ENCODE results near the gene CHTOP.
A peak's percentile ranks its signal among the peaks of the same experiment; 100 is the strongest.
"Not testable (repeated sequence)": the region's sequence is repeated elsewhere in the genome, so short reads cannot be mapped to it uniquely, and the experiment has no call there.

The CHTOP gene

DNA sequence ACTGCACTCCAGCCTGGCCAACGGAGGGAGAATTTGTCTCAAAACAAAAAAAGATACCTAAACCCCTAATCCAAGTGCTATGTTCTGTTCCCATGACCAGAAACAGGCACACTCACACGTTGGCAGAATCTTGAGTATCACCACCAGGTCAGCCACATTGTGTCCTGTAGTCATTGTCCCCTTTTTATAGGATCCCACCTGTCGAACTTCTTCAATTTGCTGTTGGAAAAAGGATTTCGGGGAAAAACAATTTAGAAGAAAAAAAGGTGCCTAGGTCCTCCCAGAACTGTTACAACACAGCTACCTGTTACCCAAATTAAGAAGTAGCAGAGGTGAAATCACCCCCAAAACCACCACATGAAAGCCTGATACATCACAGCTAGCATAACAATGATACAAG lies 33.6 kb downstream of the CHTOP start:
- no peak for DNase-seq

DNA sequence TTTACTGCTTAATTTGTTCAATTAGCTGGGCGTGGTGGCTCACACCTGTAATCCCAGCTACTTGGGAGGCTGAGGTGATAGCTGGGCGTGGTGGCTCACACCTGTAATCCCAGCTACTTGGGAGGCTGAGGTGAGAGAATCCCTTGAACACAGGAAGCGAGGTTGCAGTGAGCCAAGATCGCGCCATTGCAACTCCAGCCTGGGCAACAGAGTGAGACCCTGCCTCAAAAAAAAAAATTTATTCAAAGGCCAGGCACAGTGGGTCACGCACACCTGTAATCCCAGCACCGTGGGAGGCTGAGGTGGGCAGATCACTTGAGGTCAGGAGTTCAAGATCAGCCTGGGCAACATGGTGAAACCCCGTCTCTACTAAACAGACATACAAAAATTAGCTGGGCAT lies 34.8 kb downstream of the CHTOP start:
- DNase-seq = not testable (repeated sequence)

DNA sequence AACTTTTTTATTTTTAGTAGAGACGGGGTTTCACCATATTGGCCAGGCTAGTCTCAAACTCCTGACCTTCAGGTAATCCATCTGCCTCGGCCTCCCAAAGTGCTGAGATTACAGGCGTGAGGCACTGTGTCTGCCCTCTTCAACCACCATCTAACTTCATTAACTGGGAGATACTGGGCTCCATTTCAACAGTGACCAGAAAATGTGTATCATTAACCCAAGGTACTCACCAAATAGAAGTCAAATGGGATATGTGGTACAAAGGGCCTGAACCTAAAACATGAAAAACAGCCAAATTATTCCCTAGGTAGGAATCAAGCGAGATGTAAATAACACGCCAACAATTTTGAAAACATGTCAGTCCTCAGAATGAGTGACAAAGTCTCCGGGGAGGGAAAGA lies 35.7 kb downstream of the CHTOP start:
- DNase-seq = no peak

DNA sequence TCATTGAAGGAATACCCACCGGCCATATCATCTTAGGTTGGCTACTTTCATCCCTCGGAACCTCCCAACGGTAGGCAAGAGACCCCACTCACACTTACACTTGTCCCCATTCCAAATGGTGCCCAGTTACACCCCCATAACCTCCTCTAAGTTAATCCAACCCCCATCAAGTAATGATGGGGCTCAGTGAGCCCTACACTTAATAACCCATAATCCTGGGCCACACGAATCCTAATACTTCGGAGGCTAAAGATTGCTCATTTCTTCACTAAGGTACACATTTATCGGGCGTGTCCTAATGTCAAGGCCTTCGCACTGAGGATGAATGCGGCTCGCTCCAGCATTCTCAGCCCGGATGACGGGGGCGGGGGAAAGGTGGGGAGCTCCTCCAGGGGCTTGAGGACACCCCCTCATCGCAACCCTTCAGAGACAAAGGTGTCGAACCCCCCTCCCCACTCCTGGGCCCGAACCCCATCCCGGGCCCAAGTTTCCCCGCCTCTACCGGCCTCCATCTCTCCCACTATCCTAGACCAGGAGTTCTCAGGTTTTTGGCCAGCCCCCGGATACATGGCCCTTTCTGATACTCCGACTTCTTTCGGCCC lies 36.5 kb downstream of the CHTOP start:
- DNase-seq = no peak

DNA sequence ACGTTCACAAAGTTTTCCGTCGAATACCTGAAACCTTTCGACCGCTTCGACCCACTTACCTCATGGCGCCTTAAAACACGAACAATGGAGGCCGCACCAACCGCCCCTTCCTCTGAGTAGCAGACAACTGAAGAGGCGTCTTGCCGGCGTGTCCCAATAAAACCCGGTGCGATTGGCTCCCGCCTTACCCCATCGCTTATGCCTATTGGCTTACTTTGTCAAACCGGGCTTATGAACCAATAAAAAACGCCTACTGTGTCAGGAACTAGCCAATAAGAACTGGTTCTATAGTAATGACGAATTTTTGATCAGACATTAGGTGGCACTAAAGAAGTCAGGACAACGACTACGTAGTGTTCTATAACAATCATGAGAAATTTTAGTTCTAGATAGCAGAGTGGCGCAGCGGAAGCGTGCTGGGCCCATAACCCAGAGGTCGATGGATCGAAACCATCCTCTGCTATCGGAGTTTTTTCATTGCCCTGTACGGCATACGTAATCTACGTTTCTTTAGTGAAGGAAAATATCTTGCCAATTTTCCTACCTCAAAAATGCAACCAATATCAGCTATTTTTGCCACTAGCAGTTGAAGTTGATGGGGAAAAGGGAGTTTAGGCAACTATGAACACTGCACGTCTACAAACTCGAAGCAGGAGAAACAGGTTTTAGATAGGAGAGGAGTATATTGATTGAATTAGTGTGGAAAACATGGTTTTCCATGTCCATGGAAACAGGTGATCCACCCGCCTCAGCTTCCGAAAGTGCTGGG lies 37.2 kb downstream of the CHTOP start, which contains the start of gene ILF2:
Gene ILF2, minus strand, starts transcription at position 135 of the 769 bp plus-strand sequence. Its CDS starts 71 bp downstream, at position 64.
- DNase-seq = peak; percentile 85 to 92 (median 89)

DNA sequence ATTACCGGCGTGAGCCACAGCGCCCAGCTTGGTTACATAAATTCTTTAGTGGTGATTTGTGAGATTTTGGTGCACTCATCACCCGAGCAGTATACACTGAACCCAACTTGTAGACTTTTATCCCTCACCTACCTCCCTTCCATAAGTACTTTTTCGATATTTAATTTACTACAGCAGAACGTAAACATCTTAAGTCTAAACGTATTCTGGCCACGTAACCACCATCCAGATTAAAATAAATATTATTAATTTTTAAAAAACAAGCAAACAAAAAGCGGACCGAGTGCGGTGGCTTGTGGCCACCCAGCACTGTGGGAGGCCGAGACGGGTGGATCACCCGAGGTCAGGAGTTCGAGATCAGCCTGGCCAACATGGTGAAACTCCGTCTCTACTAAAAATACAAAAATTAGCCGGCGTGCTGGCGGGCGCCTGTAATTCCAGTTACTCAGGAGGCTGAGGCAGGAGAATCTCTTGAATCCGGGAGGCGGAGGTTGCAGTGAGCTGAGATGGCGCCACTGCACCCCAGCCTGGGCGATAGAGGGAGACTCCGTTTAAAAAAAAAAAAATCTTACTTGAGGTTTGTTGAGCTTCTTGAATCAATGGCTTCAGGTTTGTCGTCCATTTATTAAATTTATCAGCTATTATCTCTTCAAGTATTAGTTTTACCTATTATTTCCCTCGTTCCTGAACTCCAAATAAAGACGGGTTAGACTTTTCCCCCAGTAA lies 37.9 kb downstream of the CHTOP start:
- DNase-seq = peak in 1 of 4 experiments; percentile 13

DNA sequence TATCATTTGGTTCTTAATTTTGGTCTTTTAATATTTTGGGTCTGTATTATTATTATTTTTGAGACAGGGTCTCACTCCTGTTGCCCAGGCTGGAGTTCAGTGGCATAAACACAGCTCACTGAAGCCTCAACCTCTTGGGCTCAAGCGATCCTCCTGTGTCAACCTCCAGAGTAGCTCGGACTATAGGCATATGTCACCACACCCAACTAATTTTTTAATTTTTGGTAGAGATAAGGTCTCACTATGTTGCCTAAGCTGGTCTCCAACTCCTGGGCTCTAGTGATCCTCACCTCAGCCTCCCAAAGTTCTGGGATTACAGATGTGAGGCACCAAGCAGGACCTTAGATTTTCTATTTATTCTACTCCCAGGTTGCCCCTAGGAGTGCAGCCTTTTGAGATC lies 39.6 kb downstream of the CHTOP start:
- no peak for DNase-seq

DNA sequence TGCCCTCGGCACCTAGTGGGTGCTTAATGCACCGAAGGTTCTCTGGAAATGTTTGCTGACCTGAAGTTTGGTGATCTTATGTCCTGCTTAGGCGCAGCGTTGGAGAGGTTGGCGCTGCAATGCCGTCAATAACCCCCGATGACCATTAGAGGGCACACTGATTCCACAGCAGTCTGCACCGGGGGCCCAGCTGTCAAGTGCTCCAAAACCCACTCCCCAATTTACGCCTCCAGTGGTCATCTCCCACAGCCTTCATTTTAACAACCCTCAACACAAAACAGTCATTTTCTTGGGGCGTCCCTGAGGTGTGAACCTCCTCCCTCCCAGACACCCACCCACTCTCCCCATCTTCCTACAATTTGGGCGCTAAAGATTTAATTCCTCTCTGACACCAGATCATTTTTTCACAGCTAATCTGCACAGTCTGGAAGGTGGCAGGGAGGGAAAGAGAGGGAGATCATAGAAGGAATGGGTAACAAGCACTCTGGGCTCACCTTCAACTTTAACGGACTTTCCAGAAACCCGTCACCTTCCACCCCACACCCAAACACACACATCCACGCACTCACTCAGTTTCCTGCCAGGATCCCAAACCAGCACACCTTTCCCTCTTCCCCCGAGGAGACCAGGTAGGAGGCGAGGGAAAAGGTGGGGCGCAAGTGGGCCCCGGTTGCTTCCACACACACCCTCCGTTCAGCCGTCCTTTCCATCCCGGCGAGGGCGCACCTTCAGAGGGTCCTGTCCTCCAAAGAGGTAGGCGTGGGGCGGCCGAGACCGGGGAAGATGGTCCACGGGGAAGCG lies 44.1 kb downstream of the CHTOP start:
- DNase-seq = peak in 1 of 4 experiments; percentile 12

DNA sequence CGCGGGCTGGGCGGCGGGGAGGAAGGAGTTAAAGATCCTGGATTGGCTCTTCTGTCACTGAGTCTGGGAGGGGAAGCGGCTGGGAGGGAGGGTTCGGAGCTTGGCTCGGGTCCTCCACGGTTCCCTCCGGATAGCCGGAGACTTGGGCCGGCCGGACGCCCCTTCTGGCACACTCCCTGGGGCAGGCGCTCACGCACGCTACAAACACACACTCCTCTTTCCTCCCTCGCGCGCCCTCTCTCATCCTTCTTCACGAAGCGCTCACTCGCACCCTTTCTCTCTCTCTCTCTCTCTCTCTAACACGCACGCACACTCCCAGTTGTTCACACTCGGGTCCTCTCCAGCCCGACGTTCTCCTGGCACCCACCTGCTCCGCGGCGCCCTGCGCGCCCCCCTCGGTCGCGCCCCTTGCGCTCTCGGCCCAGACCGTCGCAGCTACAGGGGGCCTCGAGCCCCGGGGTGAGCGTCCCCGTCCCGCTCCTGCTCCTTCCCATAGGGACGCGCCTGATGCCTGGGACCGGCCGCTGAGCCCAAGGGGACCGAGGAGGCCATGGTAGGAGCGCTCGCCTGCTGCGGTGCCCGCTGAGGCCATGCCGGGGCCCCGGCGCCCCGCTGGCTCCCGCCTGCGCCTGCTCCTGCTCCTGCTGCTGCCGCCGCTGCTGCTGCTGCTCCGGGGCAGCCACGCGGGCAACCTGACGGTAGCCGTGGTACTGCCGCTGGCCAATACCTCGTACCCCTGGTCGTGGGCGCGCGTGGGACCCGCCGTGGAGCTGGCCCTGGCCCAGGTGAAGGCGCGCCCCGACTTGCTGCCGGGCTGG lies 44.9 kb downstream of the CHTOP start, which contains the start of gene NPR1:
Gene NPR1, plus strand, starts transcription at position 170 of the 818 bp plus-strand sequence. Its CDS starts 421 bp downstream, at position 591.
- DNase-seq = no peak

DNA sequence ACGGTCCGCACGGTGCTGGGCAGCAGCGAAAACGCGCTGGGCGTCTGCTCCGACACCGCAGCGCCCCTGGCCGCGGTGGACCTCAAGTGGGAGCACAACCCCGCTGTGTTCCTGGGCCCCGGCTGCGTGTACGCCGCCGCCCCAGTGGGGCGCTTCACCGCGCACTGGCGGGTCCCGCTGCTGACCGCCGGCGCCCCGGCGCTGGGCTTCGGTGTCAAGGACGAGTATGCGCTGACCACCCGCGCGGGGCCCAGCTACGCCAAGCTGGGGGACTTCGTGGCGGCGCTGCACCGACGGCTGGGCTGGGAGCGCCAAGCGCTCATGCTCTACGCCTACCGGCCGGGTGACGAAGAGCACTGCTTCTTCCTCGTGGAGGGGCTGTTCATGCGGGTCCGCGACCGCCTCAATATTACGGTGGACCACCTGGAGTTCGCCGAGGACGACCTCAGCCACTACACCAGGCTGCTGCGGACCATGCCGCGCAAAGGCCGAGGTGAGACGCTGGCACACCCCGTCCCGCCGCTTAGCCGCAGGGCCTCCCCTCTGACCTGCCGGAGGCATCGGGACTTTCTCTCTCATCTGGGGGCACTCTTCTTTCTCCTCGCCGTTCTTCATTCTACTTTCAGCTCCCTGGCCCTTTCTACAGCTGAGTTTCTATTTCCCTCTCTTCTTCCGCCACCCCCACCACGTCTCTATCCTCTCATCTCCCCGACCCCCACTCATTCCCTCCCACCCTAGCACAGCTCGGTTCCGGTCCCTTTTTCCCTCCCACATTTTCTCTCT lies 45.7 kb downstream of the CHTOP start:
- DNase-seq = peak in 1 of 4 experiments; percentile 10

DNA sequence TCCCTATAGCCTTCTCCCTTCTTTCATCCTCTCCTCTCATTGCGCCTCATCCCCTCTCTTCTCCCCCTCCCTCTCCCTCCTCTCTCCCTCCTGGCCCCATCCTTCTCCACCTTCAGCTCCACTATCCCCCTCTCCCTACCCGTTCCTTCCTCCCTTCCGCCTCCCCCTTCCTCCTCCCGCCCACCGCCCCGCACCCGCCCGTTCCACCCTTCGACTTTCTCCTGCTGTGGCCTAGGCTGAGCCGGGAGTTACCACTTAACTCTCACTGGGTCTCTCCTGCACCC lies 46.2 kb downstream of the CHTOP start:
- DNase-seq = no peak

DNA sequence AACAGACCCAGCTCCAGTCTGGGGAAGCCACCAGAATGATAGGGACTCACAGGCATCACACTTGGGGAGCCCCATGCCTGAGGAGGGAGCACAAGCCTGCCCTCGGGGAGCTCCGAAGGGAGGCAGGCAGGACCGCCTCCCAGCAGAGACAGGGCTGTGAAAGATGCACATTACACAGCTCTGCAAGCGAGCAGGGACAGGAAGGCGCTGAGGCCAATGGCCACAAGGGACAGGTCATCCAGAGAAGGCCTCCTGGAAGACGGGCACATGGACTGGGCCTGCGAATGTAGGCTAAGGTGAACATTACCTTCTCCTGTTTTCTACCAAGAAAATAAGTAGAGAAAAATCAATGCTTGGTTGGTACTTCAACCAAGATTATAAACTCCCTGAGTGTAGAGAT lies 48.9 kb downstream of the CHTOP start:
- no peak for DNase-seq

DNA sequence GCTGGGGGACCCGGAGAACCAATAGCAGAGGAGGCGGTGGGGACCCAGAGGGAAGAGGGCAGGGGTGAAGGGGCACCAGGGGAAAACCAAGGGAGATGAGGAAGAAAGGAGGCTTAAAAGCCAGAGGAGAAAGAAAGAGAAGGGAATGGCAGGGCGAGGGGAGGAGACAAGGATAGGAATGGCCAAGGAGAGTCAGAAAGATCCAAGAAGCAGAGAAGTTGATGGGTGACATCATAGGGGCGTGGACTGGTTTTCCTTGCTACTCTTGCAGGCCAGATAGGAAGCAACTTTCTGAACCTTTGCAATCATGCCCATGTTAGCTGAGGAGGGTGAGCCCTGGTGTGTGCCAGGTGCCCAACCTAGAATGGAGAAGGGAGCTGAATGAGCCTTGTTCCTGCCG lies 50.0 kb downstream of the CHTOP start:
- no peak for DNase-seq

DNA sequence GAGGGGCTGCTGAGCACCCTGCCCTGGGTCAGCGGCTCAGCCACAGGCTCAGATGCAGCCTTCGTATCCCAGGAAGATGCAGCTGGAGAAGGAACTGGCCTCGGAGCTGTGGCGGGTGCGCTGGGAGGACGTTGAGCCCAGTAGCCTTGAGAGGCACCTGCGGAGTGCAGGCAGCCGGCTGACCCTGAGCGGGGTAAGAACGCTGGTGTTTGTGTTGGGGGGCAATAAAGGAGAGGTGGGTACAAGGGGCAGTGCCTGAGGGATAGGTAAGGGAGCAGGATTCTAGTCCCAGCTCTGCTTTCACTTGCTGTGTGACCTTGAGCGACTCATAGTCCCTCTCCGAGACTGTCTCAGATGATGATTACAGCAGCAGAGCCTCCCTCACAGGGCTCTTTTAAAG lies 51.0 kb downstream of the CHTOP start:
- DNase-seq = no peak

DNA sequence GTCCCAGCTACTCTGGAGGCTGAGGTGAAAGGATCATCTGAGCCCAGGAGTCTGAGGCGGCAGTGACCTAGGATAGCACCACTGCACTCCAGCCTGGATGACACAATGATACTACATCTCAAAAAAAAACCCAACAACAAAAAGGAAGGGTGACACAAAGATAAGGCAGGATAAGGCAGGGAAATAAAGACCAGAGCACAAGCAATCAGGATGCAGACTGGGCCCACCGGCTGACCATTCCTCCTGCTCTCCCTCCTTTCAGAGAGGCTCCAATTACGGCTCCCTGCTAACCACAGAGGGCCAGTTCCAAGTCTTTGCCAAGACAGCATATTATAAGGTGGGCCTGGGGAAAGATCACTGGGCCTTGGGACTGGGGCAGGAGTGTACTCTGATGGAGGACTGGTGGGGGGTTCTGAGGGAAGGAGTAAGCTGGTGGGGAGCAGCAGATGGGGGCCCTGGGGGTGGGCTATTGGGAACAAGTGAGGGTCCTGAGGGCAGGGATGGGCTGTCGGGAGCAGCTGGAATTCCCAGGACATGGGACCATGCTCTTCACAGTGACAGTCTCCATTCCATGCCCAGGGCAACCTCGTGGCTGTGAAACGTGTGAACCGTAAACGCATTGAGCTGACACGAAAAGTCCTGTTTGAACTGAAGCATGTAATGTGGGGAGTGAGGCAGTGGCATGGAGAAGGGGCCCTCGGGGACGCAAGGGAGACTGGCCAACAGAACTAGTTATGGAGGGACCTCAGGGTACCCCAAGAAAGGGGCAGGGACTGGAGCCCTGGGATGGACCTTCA lies 51.9 kb downstream of the CHTOP start:
- DNase-seq = no peak

DNA sequence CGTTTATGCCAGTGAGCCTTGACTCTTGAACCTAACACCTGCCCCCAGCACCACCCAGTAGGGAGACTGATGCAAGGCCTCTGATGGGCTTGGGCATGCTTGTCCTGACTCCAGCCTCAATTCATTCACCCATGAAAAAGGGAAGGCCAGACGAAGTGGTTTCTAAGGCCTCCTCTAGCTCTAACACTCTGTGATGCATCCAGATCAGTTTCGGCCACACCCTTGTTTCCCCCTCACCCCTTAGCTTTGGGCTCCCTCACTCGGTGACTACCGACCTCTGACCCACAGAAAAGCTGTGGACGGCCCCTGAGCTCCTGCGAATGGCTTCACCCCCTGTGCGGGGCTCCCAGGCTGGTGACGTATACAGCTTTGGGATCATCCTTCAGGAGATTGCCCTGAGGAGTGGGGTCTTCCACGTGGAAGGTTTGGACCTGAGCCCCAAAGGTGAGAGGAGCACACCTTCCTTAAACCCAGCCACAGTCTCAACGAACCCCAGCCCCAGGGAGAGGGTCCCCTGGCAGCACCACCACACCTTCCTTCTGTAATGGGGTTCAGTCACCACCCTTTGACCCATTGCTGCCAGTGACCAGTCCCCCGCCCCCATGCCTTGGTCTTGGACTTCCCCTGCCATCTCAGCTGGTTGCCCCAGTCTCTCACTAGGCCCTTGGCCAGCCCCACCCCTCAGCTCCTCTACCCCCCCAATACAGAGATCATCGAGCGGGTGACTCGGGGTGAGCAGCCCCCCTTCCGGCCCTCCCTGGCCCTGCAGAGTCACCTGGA lies 53.7 kb downstream of the CHTOP start:
- DNase-seq = no peak

DNA sequence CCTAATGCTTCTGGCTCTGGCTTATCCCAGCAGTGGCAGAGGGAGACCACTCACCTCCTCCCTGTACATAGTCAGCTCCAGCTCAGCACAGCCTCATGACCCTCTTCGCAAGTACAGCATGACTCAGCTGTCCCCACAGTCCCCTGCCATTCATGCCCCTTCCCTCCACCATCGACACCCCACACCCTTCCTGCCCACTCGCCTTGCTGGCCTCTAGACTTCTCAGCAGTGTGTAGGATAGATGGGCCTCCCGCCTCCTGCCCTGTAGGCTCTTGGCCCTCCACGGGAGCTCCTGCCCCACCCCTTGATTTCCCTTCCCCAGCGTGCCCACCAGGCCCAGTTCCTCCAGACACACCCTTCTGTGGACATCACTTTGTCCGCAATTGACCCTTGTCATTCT lies 54.4 kb downstream of the CHTOP start:
- no peak for DNase-seq

DNA sequence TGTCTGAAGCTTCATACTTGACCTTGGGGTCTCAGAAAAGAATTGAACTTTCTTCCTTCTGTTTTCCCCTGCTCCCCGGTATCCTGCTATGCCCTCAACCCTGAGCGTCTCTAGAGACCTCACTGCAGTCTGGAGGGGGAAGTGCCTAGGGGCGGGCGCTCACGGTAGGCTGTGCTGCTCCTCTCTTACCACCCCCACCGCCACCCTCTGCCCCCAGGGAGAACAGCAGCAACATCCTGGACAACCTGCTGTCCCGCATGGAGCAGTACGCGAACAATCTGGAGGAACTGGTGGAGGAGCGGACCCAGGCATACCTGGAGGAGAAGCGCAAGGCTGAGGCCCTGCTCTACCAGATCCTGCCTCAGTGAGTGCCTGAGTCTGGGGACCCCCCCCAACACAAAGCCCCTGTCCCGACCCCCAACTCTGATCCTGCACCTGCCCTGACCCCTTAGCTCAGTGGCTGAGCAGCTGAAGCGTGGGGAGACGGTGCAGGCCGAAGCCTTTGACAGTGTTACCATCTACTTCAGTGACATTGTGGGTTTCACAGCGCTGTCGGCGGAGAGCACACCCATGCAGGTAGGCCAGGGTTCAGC lies 55.0 kb downstream of the CHTOP start:
- no peak for DNase-seq

DNA sequence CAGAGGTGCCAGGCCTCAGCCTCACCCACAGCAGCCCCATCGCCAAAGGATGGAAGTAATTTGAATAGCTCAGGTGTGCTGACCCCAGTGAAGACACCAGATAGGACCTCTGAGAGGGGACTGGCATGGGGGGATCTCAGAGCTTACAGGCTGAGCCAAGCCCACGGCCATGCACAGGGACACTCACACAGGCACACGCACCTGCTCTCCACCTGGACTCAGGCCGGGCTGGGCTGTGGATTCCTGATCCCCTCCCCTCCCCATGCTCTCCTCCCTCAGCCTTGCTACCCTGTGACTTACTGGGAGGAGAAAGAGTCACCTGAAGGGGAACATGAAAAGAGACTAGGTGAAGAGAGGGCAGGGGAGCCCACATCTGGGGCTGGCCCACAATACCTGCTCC lies 59.6 kb downstream of the CHTOP start:
- DNase-seq = no peak
